Limb (tissue), 2 donors: ENCODE measurements around the gene CUBN.

Experiments used
- DNase-seq, 2 donors: peaks; one replicate each; pipeline ENCODE4 v3.0.0-alpha.2; 2016; ENCODE audit errors: extremely low spot score in 2 of 2

Gene CUBN

GRCh38 chr10:17073725-17074540 lies 55.7 kb downstream of the CUBN start:
- no peak for DNase-seq

GRCh38 chr10:17068953-17069352 lies 60.7 kb downstream of the CUBN start:
- DNase-seq, result no peak

GRCh38 chr10:17067376-17068264 lies 62.0 kb downstream of the CUBN start:
- DNase-seq, result no peak

GRCh38 chr10:17066807-17067206 lies 62.8 kb downstream of the CUBN start:
- DNase-seq, result no peak

GRCh38 chr10:17066000-17066399 lies 63.6 kb downstream of the CUBN start:
- no peak for DNase-seq

- DNase-seq, result no peak
These were observed 64.3 kb downstream of the CUBN start for GRCh38 chr10:17065273-17065672.

GRCh38 chr10:17064435-17064834 lies 65.2 kb downstream of the CUBN start:
- DNase-seq, result no peak

- no peak for DNase-seq
These were observed 66.6 kb downstream of the CUBN start for GRCh38 chr10:17062955-17063484.

- DNase-seq, result peak in 1 of 2 donors; percentile 55
These were observed 67.1 kb downstream of the CUBN start for GRCh38 chr10:17062493-17062892.

GRCh38 chr10:17062009-17062408 lies 67.6 kb downstream of the CUBN start:
- no peak for DNase-seq

- DNase-seq, result no peak
These were observed 68.2 kb downstream of the CUBN start for GRCh38 chr10:17061418-17061817.

- DNase-seq, result no peak
These were observed 69.3 kb downstream of the CUBN start for GRCh38 chr10:17060289-17060688.

GRCh38 chr10:17059197-17059688 lies 70.4 kb downstream of the CUBN start:
- peak in 1 of 2 donors; percentile 78 for DNase-seq

GRCh38 chr10:17058093-17058492 lies 71.5 kb downstream of the CUBN start:
- DNase-seq, result no peak

GRCh38 chr10:17056781-17057428 lies 72.7 kb downstream of the CUBN start:
- DNase-seq, result no peak

- no peak for DNase-seq
These were observed 76.1 kb downstream of the CUBN start for GRCh38 chr10:17053513-17053912.

GRCh38 chr10:17053061-17053460 lies 76.5 kb downstream of the CUBN start:
- no peak for DNase-seq

GRCh38 chr10:17051851-17052250 lies 77.8 kb downstream of the CUBN start:
- no peak for DNase-seq

- no peak for DNase-seq
These were observed 80.4 kb downstream of the CUBN start for GRCh38 chr10:17049195-17049594.

- no peak for DNase-seq
These were observed 81.7 kb downstream of the CUBN start for GRCh38 chr10:17047908-17048307.

GRCh38 chr10:17046989-17047388 lies 82.6 kb downstream of the CUBN start:
- no peak for DNase-seq

GRCh38 chr10:17043586-17043985 lies 86.0 kb downstream of the CUBN start:
- DNase-seq, result no peak
